Jurkat, Clone E6-1 (cell line): Measurements from ENCODE around the gene PTPRN2.

Experiments used
- DNase-seq: peaks from one replicate; pipeline ENCODE4 v3.0.0-alpha.2; 2011; ENCODE audit warnings: low read depth, low spot score
- H3K4me3 ChIP-seq: 2 replicates; pipeline ENCODE4 v1.5.1; 2011; ENCODE audit warnings: mild to moderate bottlenecking, low read length, control low read depth, moderate library complexity

PTPRN2 gene

DNA sequence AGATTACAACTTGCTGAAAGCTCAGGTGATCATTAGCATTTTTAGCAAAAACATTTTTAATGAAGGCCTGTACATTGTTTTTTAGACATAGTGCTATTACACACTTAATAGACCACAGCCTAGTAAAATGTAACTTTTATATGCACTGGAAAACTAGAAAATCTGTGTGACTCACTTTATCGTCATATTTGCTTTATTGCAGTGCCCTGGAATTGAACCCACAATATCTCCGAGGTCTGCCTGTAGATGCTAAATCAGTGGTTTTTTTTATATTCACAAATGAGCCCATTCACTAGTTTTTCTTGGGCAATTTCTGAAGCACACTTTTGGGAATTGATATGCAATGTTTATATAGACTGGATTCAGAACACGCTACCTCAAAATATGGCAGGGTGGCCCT is 105.1 kb downstream of the PTPRN2 start:
- no peak overlapping the region for H3K4me3 ChIP-seq
- DNase-seq: no peak

DNA sequence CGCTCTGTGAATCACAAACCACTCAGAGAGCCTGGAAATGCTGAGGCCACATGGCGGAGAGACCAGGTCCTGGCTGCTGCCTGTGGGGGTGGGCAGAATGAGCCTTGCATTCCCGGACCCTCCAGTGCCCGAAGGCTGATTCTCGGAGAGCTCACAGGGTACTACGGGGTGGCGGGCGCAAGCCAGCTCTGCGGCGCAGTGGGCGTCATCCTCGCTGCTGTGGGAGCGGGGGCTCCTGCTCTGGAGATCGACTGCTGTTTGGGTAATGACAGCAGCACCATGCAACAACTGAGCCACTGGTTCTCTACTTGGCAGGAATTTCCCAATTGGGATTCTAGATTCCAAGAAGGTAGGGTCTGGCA is 108.0 kb downstream of the PTPRN2 start:
- H3K4me3 ChIP-seq: no peak overlapping the region
- DNase-seq: no peak

GRCh38 chr7:158479021-158479663 is 108.5 kb downstream of the PTPRN2 start:
- no peak overlapping the region for H3K4me3 ChIP-seq
- DNase-seq: no peak

DNA sequence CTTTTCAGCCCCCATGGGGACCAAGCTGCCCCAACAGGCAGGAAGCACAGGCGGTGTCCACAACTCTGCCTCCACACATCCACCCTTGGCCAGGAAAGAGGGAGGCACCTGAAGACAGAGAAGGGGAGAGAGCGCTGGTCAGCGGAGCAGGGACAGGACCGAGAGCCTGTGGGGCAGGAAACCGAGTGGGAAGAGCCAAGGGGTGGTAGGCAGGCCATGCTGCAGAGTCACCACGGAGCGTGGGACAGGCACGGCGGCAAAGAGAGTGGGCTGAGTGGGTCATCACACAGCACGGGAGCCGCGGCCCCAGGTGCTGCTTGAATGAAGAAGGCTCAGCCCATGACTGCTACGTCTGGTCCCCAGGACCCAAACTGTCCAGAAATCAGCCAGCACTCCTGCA is 109.8 kb downstream of the PTPRN2 start:
- no peak overlapping the region for H3K4me3 ChIP-seq
- DNase-seq: no peak

- no peak for DNase-seq
These were observed 111.2 kb downstream of the PTPRN2 start for GRCh38 chr7:158476331-158476932.

GRCh38 chr7:158475679-158476052 is 112.0 kb downstream of the PTPRN2 start:
- H3K4me3 ChIP-seq: no peak overlapping the region
- DNase-seq: no peak

More at GRCh38 chr7:158476331-158476932, 111.2 kb downstream of the PTPRN2 start:
- H3K4me3 ChIP-seq: no peak overlapping the region

GRCh38 chr7:158475036-158475678 is 112.5 kb downstream of the PTPRN2 start:
- no peak overlapping the region for H3K4me3 ChIP-seq
- no peak for DNase-seq

DNA sequence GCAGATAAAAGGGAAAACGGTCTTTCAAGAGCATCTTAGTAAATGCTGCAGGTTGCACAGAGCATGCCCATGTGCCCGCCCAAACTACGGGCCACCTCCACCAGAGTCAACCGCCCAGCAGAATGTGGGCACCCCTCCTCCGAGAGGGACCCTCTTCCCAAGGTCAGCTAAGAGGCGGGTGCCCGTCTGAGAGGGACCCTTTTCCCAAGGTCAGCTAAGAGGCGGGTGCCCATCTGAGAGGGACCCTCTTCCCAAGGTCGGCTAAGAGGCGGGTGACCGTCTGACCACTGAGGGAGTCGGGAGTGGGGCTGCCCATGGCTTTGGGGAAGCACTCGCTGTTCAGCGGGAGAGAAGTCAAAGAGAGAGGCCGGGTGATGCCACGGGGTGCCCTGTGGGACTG is 113.1 kb downstream of the PTPRN2 start:
- DNase-seq: no peak
- no peak overlapping the region for H3K4me3 ChIP-seq

DNA sequence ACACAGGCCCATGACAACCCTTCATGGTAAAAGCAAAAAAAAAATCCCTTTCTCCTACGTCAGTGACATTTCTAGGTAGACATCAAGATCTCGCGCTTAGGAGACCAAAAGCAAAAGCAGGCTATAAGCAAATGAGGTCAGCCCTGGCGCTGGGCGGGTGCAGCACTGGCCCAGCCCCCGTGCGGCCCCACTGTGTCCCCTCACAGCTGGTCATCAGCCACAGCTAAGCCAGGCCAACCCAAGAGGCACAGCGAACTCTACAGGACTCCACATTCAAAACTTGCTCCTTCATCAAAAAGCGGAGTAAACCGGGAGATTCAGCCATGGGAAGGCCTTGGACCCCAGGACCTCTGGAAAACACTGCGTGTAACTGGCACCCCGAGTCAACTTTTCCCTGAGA is 113.7 kb downstream of the PTPRN2 start:
- no peak overlapping the region for H3K4me3 ChIP-seq

DNA sequence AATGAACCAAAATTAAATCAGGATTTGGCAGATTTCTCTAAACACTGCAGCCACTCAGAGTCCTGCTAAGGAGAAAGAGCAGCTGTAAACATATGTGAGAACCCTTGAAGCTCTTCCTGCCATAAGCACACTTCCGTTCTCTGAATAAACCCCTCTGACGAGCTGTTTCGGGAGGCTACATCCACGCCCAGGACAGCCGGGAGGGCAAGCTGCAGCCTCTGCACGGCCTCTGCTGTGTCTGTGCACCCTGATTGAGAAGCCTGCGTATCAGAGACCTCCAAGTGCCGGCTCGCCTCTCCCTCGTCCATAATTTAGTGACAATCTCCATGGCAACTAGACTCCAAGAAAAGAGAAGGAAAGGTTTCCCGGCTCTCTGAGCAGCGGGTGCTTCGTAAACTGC is 114.4 kb downstream of the PTPRN2 start:
- no peak for DNase-seq
- no peak overlapping the region for H3K4me3 ChIP-seq

More for the DNA sequence above, 113.7 kb downstream of the PTPRN2 start:
- DNase-seq: no peak

DNA sequence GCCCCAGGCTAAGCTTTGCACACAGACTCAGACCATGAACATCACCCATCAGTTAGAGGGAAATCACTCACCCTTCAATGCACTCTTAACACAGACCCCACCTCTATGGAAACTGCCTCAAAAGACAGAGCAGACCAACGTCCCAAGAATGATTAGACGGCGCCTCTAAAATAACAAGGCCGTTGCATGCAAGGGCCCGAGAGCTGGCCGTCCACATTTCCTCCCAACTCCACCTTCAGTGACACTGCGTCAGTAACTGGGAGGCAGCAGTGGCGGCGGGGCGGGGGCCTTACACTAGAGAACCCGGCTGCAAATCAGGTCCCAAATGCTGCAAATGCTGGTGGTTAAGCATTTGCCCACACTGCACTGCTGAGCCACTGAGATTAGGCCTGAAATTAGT is 115.0 kb downstream of the PTPRN2 start:
- DNase-seq: no peak
- H3K4me3 ChIP-seq: no peak overlapping the region

GRCh38 chr7:158471716-158472115 is 115.9 kb downstream of the PTPRN2 start:
- no peak overlapping the region for H3K4me3 ChIP-seq
- no peak for DNase-seq

GRCh38 chr7:158470336-158470735 is 117.3 kb downstream of the PTPRN2 start:
- no peak overlapping the region for H3K4me3 ChIP-seq
- no peak for DNase-seq

DNA sequence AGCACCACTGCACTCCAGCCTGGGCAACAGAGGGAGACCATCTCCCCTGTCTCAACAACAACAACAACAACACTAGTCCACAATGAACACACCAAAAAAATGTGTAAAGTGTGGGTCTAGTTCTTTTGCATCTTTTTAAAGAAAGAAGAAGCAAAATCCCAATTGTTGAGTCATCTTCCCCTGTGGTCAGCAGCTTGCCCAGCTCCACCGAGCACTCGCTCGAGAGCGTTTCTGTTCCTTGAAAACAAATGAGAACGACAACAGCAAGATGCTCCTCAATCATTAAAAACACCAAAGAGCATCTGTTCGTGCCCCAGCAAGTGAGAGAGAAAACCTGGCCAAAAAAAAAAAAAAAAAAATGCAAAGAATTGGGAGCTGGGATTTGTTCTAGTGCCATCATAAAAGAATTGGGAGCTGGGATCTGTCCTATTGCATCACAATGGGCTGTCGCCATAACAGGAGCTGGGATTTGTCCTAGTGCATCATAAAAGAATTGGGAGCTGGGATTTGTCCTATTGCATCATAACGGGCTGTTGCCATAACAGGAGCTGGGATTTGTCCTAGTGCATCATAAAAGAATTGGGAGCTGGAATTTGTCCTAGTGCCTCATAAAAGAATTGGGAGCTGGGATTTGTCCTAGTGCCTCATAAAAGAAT is 118.1 kb downstream of the PTPRN2 start:
- DNase-seq: no peak
- no peak overlapping the region for H3K4me3 ChIP-seq

- H3K4me3 ChIP-seq: no peak overlapping the region
- no peak for DNase-seq
These were observed 118.8 kb downstream of the PTPRN2 start for GRCh38 chr7:158468700-158469296.

DNA sequence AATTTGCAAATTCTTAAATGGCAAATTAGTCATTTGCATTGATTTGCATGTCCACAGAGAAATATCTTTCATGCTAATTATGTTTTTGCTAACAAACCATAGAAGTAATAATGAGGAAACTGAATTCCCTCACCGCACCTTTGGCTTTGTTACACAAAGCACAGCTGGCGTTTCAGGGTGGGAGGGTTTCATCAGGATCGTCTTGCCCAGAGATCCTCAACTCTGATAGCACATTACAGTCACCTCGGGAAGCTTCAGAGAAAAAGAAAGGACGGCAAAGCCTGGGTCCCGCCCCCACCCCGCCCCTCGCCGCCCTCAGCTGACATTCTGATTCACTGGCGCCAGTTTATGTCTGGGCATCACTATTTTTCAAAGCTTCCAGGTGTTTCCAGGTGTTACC is 119.4 kb downstream of the PTPRN2 start:
- DNase-seq: no peak
- no peak overlapping the region for H3K4me3 ChIP-seq

DNA sequence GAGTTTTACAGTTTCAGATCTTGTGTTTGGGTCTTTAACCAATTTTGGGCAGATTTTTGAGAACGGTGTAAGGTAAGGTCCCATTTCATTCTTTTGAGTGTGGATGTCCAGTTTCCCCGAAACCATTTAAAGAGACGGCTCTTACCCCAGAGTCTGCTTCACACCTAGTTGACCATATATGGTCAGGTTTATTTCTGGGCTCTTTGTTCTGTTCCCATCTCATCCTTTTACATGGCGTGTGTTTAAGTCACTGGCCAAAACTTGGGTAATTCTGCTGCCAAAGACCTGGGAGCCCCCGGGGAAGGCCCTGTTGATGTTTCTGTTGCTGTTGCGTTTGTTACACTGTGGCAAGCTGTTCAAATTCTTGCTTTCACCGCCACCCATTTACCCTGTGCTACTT is 120.1 kb downstream of the PTPRN2 start:
- no peak for DNase-seq
- H3K4me3 ChIP-seq: no peak overlapping the region

DNA sequence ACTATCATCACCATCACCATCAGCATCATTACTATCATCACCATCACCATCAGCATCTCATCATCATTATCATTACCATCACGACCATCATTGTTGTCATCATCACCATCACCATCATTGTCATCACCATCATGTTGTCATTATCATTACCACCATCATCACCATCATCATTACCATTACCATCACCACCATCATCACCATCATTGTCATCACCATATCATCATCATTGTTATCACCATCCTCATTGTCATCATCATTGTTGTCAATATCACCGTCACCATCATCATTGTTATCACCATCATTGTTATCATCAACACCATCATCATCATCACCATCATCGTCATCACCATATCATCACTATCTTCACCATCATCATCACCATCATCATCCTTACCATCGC is 124.3 kb downstream of the PTPRN2 start:
- no peak overlapping the region for H3K4me3 ChIP-seq
- no peak for DNase-seq

GRCh38 chr7:158461824-158462223 is 125.8 kb downstream of the PTPRN2 start:
- no peak overlapping the region for H3K4me3 ChIP-seq
- no peak for DNase-seq

DNA sequence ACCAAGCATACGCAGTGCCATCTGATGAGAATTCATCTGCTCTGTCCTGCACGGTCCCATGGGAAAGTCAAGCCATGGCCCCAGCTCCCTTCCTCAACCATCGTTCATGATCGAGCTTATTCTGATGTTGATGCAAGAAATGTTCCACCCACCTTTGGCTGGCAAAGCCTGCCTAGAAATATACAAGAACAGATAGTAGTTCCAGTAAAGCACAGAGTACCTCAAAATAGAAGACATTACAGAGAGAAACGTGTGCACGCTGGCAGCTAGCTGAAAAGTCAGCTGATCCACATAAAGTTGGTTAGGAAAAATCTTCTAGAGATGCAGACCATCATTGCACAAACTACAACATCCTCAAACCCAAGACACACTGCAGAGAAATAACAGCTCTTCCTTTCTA is 127.0 kb downstream of the PTPRN2 start:
- DNase-seq: no peak
- no peak overlapping the region for H3K4me3 ChIP-seq
